ENCODE results near the gene ZNF507.

ZNF507 gene

DNA sequence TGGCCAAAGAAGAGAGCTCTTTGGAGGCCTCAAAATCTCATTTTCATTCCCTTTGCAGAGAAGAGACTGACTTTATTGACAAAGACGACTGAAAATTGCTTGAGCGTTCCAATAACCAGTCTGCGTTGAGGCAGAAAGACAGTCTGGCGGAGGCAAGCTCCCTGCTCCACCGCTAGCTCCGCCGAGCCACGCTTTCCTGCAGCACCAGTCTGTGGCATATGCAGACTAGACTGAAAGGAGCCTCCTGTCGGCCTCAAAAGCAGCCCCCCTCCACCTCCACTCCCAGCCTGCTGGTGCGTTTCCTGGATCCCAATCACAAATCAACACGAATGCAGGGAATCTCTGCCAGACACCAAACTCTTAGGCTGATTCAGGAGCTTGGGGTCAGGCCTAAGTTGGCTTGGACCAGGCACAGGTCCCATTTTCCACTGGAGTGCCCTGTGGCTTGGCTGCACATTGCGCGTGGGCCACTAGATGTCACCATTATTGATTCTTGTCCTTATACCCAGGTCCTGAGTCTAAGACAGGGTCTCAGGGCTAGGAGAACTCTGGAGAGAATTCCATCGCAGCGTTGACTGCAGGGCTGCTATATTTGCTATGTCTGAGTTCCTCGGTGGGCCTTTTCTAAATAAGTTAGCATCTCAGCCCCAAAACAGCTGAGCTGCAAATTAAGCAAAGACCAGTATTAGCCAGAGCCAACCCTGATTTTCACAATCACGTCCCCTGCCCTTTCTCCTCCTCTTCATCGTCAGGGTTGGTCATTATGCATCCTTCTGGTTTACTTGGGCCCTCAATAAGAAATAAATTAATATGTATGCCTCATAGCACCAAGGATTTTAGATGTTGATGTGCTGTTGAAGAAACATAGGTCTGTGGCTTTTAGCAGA is 5.2 kb upstream of the ZNF507 start:
- peak; percentile 75 for DNase-seq (ENCODE audit: low spot score)

DNA sequence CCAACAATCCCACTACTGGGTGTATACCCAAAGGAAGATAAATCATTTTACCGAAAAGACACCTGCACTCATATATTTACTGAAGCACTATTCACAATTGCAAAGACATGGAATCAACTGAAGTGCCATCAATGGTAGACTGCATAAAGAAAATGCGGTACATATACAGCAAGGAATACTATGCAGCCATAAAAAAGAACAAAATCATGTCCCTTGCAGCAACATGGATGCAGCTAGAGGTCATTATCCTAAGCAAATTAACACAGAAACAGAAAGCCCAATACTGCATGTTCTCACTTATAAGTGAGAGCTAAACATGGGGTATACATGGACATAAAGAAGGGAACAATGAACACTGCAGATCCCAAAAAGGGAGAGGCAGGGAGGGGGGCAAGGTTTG is 2.7 kb upstream of the ZNF507 start:
- DNase-seq (ENCODE audit: low spot score): no peak

DNA sequence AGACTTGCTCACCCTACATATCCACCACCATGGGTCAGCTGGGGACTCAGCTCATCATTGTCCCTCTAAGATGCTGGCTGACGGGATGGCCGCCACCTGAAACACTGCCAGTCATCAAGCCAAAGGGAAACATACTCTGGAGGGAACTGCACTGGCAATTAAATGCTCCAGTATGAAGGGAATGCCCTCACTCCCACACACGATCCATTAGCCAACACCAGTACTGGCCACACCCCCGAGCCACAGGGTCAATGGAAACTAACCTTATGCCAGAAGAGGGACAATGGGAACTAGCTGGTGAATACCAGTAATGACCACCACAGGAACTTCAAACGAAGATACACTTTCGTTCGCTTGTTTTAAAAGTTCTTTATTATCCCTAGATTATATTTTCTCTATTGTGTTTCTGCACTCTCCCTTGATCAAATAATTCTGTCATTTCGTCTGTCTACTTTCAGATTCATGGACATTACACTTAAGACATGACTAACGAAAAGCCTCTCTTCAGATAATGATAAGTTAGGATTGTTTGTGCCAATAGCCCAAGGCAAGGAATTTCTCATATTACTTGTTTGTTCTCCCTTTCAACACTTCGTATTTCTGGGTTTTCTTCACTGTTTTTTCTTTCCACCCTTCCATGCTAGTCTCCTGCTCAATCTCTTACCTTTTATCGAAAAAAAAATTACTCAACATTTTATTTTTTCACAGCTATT is 1.7 kb upstream of the ZNF507 start:
- no peak for DNase-seq (ENCODE audit: low spot score)

DNA sequence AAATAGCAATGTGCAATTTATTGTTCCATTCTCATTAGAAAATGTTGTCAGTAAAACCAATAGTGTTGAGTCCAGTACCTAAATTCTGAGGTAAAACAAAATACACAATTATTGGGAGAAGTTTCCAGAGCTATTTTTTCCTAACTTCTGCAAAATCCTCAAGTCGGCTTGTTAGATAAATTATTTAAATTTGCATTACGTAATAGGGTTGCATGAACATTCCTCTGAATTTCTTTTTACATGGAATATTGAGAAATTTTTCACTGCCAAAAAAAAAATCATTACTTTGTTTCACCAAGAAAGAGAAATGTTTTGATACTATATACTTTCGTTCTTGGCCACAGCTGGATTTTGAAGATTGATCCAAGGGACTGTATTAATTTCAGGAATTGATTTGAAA is 1.5 kb downstream of the ZNF507 start:
- DNase-seq (ENCODE audit: low spot score): no peak

DNA sequence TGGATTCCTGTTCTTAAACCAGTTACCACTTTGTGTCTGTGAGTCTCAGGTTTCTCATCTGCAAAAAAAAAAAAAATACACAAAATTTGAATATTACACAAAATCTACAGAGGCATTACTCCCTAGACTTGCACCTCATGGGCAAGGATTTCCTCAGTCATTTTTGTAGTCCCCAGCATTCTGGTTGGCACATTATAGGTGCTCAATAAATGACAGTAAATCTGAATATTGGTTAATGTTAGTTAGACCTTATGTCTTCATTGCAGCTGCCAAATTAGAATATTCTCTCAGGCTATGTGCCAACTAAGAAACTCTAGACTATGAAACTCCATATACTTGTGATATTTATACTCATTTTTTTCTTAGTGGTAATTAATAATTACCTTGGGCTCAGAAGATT is 2.2 kb downstream of the ZNF507 start:
- DNase-seq (ENCODE audit: low spot score): no peak

DNA sequence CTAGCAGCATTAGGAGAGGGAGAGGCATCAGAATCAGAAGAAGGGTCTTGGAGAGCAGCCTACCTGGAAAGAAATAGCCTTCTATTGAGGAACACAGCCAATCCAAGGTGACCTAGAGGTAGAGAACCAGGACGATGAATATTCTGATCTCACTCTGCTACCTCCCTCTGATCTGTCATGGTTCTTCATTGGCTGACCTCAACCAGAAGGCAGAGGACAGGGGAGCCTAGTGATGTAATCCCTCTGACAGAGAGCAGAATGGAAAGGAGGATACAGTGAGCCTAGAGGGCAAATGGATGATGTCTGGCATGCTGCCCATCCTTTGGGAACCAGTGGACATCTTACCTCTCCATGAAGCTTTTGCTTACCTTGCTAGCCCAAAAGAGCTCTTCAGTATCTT is 3.6 kb downstream of the ZNF507 start:
- no peak for DNase-seq (ENCODE audit: low spot score)

DNA sequence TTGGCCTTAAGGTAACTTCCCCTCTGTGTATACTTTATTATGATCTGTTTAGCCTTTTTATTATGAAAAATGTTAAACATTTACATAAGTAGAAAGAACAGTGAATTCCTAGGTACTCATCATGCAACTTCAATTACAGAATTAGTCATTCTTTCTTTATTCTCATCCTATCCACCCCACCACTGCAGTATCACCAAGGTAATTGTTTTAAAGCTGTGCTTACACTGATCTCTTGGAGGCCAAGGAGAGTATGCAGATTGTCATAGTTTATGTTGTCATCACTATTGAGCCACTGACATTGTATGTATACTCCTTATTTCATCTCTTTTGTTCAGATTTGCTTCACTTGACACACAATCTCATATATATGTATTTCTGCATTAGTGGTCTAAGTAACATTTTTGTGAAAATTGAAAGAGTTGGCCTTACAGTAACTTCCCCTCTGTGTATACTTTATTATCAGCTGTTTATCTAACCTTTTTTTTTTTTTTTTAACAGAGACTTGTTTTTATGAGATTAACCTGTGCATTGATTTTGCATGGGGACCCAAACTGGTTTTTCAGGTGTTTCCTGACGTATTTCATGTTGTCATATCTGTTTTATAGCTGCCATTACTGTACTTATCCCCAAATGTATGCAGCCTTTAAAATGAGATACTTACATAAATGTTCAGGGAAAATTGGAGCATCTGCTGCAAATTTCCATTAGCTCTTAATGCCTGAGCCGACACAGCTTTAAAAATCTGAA is 4.5 kb downstream of the ZNF507 start:
- DNase-seq (ENCODE audit: low spot score): no peak

DNA sequence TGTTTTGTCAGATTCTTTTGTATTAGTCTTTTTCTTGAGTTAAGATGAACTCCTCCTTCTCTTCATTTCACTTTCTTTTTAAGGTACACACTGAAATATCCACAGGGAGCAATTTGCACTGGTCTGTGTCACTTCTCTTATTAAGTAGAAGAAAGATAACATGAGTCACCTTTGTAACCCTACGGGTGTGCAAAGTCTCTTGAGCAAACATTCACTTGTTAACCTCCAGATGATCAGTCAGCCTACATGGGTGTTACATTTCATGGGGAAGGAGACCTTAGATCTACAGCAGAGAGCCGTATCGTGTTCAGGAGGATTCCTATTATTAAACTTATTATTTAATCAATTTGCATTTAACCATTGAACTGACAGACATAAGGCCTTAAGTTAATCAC is 5.1 kb downstream of the ZNF507 start:
- DNase-seq (ENCODE audit: low spot score): no peak

DNA sequence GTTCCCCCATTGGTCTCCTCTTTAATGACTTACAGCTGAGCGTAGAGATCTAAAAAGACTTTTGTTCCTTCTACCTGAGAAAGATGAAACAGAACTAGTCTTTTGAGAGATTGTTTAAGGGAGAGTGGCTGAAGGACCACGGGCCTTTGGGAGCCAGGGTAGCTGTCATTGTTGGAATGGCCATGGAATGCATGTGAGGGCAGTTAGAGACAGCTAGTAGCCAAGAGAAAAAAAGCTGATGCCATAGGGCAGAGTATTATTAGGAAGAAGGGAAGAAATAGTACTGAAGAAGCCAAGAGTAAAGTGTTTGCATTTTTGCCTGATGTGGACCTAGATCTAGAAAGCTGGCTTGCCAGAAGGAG is 5.6 kb downstream of the ZNF507 start:
- DNase-seq (ENCODE audit: low spot score): no peak

DNA sequence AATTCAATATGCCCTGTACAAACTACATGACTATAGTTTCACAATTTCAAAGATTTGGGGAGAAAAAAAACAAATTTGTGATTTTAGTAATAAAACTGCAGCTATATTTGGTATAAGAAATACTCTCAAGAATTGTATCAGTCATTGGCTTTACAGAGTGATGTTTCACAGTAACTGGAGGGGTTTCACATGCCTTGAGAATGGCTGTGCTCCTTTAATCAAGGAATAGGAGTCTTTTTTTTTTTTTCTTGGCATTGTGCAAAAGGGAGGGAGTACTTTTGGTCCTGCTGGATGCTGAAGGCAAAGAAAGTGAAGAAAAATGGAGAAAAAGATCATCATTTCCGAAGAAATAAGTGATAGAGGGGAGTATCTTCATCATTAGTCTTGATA is 6.8 kb downstream of the ZNF507 start:
- DNase-seq (ENCODE audit: low spot score): no peak

DNA sequence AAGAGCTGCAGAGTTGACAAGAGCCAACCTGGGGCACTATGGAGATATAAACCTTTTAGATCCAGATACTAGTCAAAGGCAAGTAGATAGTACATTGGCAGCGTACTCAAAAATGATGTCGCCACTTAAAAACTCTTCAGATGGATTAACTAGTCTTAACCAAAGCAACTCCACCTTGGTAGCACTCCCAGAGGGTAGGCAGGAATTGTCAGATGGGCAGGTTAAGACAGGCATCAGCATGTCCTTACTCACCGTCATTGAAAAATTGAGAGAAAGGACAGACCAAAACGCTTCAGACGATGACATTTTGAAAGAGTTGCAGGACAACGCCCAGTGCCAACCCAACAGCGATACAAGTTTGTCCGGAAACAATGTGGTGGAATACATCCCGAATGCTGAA is 8.9 kb downstream of the ZNF507 start:
- DNase-seq (ENCODE audit: low spot score): no peak

DNA sequence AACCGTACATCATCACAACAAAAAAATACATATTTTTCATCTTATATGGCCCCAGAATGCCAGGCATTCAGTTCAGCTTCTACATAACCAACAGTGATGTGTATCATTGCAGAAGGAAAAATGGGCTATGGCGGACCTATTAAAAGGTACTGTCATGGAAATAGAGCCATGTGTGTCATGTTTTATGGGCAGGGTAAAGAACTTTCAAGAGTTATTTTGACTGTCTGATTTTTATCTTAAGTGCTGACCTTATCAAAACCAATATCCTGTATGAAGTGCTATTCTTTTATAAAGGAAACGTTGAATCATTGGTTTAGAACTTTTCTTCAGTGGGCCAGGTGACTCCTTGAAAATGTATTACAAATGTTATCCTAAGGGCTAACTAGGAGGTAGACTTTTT is 9.9 kb downstream of the ZNF507 start:
- DNase-seq (ENCODE audit: low spot score): no peak

DNA sequence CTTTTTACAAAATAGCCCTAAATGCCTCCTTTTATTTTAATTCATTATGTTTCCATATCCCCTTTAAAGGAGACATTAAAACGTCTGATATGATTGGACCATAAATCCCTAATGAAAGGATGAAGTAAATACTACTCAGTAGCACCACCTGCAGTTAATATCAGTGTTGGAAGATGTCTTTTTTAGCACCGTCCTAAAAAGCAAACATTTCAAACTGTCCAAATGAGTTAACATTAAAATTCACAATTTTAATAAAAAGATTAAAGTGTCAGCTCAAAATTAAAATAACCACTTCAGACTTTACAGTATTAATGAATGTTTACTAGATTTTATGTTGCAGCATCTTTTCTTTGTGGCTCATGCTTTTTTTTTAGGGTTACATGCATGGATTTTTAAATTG is 12.3 kb downstream of the ZNF507 start:
- no peak for DNase-seq (ENCODE audit: low spot score)

DNA sequence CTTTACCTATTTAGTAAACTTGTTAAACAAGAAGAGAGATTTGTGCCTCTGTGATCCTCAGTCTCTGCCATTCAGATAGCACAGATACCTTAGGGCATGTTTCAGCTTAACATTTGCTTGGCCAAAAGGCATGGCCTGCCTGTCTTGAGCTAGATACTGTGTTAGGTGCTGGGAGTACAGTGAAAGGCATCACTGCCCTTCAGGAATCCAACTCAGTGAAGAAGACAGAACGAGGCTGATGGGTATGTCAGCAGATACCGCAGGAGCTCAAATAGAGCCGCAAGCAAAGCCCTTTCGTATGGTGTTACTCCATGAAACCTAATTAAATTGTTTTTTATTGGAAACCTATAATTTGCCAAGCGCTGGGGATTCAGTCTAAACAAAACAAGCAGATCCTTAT is 12.9 kb downstream of the ZNF507 start:
- no peak for DNase-seq (ENCODE audit: low spot score)

DNA sequence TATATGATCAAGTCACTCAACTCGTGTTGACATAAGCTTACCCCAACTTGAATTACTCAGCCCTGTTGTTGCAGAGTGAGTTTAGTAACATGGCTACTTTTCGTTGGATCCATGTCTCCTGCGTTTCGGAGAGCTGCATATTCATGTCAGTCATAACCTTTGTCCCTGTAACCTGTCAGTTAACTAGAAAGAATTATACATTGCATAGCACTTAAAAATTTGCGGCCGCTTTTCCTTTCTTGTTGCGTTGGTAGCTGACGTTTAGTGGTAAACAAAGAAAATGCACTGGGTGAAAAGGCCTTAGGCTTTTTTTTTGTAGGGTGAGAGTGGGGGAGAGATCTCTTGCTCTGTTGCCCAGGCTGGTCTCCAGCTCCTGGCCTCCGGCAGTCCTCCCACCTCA is 14.2 kb downstream of the ZNF507 start:
- no peak for DNase-seq (ENCODE audit: low spot score)

DNA sequence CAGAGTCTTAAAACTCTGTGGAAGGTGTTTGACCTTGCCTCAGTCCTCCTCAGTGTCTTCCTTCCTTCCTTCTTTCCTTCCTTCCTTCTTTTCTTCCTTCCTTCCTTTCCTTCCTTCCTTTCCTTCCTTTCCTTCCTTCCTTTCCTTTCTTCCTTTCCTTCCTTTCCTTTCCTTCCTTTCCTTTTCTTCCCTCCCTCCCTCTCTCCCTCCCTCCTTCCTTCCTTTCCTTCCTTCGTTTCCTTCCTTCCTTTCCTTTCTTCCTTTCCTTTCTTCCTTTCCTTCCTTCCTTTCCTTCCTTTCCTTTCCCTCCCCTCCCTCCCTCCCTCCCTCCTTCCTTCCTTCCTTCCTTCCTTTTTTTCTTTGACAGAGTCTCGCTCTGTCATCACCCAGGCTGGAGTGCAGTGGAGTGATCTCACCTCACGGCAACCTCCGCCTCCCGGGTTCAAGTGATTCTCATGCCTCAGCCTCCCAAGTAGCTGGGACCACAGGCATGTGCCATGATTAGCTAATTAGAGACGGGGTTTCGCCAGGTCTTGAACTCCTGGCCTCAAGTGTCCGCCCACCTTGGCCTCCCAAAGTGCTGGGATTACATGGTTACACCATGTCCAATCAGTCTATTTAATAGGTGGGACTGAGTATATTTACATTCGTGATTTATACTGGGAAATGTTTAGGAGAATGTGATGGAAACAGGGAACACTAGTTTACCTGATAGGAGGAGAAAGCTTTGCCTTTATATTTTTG is 16.3 kb downstream of the ZNF507 start:
- no peak for DNase-seq (ENCODE audit: low spot score)

DNA sequence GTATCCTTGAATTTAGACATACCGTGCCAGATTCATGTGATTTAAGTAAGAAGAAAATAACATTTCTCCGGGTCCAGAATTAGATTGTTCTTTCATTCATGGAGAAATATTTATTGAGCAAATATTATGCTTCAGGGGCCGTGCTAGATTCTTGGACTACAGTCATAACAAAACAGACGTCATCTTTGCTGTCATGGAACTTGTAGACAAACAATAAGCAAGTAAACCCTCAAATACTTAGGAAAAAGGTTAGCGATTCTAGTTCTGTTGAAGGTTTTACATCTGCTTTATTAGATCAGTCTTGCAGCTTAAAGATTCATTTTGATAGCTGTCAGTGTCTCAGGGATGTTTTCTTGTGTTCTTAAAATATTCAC is 16.9 kb downstream of the ZNF507 start:
- DNase-seq (ENCODE audit: low spot score): no peak

DNA sequence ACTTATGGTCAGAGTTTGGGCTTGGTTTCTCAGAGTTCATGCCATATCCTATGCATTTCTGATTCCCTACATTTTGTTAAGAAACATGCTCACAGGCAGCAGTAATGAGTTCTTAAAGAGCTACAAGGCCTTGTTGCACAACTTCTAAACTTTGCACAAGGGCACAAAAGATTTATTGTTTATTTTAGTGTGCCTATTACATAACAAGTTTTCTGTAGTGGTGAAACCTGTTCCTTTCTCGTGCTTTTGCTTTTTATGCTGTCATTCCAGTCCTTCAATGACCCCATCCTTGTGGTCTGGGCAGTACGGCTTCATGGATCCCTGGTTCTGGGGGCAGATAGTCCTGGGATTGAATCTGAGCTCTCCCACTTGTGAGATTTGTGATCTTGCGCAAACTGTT is 17.8 kb downstream of the ZNF507 start:
- DNase-seq (ENCODE audit: low spot score): no peak

DNA sequence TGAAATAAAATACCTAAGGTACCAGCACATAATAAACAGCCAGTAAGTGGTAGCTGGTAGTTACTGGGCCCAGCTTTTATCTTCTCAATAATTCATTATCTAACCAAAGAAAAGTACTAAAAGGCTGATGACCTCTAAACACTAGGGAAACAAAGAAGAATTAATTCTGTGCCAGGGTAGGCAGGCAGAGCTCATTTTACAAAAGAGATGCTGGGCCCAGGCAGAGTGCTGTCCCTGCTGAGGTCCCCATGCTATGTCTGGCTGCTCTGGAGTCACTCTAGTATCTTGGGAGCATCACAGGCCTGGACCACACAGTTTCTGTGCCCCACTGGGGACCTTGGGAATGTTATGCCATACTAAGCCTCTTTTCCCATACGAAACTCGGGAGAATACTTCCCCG is 18.2 kb downstream of the ZNF507 start:
- DNase-seq (ENCODE audit: low spot score): no peak

DNA sequence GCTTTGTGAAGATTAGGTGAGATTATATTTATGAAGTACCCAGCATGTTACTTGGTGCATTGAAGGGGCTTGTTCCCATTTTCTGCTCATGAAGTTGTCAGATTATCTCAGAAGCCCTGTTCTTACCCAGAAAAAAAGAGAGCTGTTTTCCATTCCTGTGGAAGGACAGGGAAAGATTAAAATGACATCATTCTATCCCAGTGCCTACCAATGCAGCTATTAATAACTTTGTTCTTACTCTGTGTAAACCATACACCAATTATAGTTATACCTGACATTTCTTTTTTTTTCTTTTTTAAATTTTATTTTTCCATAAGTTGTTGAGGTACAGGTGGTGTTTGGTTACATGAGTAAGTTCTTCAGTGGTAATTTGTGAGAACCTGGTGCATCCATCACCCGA is 18.6 kb downstream of the ZNF507 start:
- no peak for DNase-seq (ENCODE audit: low spot score)

DNA sequence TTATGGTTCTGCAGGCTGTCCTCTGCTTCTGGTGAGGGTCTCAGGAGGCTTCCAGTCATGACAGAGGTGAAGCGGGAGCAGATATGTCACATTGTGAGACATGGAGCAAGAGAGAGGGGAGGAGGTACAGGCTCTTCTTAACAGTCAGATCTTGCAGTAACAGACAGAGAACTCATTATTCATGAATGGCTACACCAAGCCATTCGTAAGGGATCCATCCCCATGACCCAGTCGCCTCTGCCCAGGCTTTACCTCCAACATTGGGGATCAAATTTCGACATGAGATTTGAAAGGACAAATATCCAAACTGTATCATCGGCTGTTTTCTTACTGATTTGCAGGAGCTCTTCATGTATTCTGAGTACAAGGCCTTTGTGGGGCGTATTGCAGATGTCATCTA is 21.7 kb downstream of the ZNF507 start:
- no peak for DNase-seq (ENCODE audit: low spot score)

DNA sequence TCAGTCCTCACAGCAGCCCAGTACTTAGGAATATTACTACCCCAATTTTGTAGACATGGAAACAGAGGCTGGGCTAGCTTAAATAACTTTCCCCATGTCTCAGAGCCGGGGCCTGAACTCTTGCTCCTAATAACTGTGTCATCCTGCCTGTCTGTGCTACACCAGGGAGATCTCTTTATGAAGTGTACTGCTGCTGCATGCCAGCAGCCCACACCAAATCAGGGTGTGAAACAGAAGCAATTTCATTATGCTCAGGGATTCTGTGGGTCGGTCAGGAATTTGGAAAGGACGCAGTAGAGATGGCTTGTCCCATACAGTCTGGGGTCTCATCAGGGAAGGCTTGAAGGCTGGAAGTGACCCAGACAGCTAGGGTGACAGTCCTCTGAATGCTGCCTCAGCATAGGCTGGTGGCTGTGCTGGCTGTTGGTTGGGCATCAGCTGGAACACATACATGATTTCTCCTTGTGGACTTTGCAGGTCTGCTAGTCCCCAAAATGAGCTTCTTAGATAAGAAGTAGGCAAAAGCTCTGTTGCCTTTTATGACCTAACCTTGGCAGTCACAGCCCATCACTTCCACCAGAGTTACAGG is 22.6 kb downstream of the ZNF507 start:
- DNase-seq (ENCODE audit: low spot score): no peak
